HG03575 (cell line): ENCODE results near the gene GPR156.

Experiments used
- ATAC-seq: cut with Tn5 transposase; IDR thresholded peaks from one replicate; pipeline ENCODE4 v1.9.1; 2021; ENCODE audit not compliant: unreplicated experiment, insufficient number of reproducible peaks, low FRiP score; ENCODE audit errors: extremely low read depth

The GPR156 gene

DNA sequence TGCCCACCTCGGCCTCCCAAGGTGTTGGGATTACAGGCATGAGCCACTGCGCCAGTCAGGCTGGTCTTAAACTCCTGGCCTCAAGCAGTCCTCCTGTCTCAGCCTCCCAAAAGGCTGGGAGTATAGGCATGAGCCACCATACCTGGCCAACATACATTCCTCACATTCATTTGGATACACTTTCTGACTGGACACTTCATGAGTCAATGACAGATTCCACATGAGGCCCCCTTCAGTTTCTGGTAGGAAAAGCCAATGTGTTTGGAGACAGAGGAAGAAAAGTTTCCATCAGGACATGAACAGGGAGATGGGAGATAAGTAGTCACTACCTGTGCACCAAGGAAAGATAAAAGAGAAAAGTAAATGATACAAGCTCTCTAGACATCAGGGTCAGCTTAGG, 141.3 kb downstream of the GPR156 start:
- no peak for ATAC-seq

- ATAC-seq: no peak
These were observed 142.8 kb downstream of the GPR156 start for GRCh38 chr3:120142236-120142635.

DNA sequence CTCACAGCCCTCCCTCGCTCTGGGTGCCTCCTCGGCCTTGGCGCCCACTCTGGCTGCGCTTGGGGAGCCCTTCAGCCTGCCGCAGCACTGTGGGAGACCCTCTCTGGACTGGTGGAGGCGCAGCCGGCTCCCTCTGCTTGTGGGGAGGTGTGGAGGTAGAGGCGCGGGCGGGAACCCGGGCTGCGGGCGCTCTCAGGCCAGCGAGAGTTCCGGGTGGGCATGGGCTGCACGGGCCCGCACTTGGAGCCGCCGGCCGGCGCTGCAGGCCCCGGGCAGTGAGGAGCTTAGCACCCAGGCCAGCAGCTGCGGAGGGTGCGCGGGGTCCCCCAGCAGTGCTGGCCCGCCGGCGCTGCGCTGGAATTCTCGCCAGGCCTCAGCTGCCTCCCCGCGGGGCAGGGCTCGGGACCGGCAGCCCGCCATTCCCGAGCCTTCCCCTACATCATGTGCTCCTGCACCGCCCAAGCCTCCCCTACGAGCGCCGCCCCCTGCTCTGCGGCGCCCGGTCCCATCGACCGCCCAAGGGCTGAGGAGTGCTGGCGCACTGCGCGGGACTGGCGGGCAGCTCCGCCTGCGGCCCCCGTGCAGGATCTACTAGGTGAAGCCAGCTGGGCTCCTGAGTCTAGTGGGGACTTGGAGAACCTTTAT, 144.8 kb downstream of the GPR156 start:
- ATAC-seq: no peak

DNA sequence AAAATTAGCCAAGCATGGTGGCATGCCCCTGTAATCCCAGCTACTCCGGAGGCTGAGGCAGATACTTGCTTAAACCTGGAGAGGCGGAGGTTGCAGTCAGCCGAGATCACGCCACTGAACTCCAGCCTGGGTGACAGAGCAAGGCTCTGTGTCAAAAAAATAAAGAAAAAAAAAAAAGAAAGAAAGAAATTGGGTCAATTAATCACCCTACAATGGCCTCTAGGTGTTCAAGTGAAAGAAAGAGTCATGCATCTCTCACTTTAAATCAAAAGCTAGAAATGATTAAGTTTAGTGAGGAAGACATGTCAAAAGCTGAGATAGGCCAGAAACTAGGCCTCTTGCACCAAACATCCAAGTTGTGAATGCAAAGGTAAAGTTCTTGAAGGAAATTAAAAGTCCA, 145.9 kb downstream of the GPR156 start:
- no peak for ATAC-seq

GRCh38 chr3:120137548-120137947, 147.5 kb downstream of the GPR156 start:
- no peak for ATAC-seq

DNA sequence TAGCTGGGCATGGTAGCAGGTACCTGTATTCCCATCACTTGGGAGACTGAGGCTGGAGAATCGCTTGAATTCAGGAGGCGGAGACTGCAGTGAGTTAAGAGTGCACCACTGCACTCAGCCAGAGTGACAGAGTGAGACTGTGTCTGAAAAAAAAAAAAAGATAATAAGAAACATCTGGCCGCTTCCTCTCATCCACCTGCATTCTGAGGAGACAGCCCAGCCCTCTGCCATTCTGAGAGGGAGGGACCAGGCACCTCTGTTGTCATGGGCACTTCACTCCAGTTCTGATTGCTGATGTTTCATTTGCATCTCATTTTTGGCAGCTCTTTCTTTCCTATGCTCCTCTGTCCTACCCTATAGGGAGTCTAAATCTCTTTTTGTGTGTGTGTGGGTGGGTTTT, 154.4 kb downstream of the GPR156 start:
- ATAC-seq: no peak

- no peak for ATAC-seq
These were observed 155.1 kb downstream of the GPR156 start for GRCh38 chr3:120129718-120130513.

- ATAC-seq: no peak
These were observed 156.0 kb downstream of the GPR156 start for GRCh38 chr3:120129051-120129450.

- no peak for ATAC-seq
These were observed 159.0 kb downstream of the GPR156 start for GRCh38 chr3:120125992-120126391.

- ATAC-seq: no peak
These were observed 165.0 kb downstream of the GPR156 start for GRCh38 chr3:120119846-120120510.
